Osteoblast (primary cell): ENCODE data around the gene PTPRN2. TPM values are rescaled to one million over a fixed set of nuclear protein-coding genes. Genes with fewer than 3 reads are reported as not detected.

Experiments
- DNase-seq: peaks from one replicate; pipeline ENCODE4 v3.0.0; 2011; ENCODE audit warnings: low spot score, mixed read lengths; ENCODE audit not compliant: insufficient read length; ENCODE audit errors: missing footprints
- H2AFZ ChIP-seq: 2 replicates; pipeline ENCODE4 v1.6.0; 2011; ENCODE audit warnings: mild to moderate bottlenecking, low read length
- H3K27ac ChIP-seq: 2 replicates; pipeline ENCODE4 v1.5.1; 2011; ENCODE audit warnings: mild to moderate bottlenecking, low read depth, low read length, moderate library complexity
- H3K27me3 ChIP-seq: 2 replicates; pipeline ENCODE4 v1.6.0; 2012; ENCODE audit warnings: mild to moderate bottlenecking, control low read depth, inconsistent platforms, low read length, moderate library complexity; ENCODE audit not compliant: insufficient read depth
- H3K36me3 ChIP-seq: 2 replicates; pipeline ENCODE4 v1.5.1; 2011; ENCODE audit warnings: mild to moderate bottlenecking, low read length, control low read depth, moderate library complexity; ENCODE audit not compliant: insufficient read depth
- H3K4me1 ChIP-seq: 2 replicates; pipeline ENCODE4 v1.5.1; 2011; ENCODE audit warnings: mild to moderate bottlenecking, low read length, control low read depth, moderate library complexity; ENCODE audit not compliant: insufficient read depth
- H3K4me2 ChIP-seq: 2 replicates; pipeline ENCODE4 v1.6.0; 2011; ENCODE audit warnings: mild to moderate bottlenecking, low read length; ENCODE audit not compliant: insufficient read depth
- H3K4me3 ChIP-seq: fragments of 200-600 bp; sonication (generic); 3 replicates; pipeline ENCODE4 v1.5.1; 2012; ENCODE audit warnings: mild to moderate bottlenecking, low read length, inconsistent platforms; ENCODE audit not compliant: insufficient read depth
- H3K79me2 ChIP-seq: 2 replicates; pipeline ENCODE4 v1.6.0; 2012; ENCODE audit warnings: mild to moderate bottlenecking, low read length, control low read depth, inconsistent platforms; ENCODE audit not compliant: insufficient read depth
- H3K9me3 ChIP-seq: 2 replicates; pipeline ENCODE4 v1.5.1; 2011; ENCODE audit warnings: low read depth, low read length, control low read depth
- H4K20me1 ChIP-seq: 2 replicates; pipeline ENCODE4 v1.6.0; 2012; ENCODE audit warnings: mild to moderate bottlenecking, low read length, control low read depth; ENCODE audit not compliant: insufficient read depth
- total RNA-seq: library from RNA; depleted of rRNA; stranded (reverse); fragments of >200 nt; gene quantifications from 2 replicates; pipeline ENCODE4 v1.2.3, GENCODE V29; 2012
- TF ChIP-seq, protein P1 (sequence below): IDR thresholded peaks from 2 replicates; pipeline ENCODE4 v1.5.1; 2011; ENCODE audit warnings: mild to moderate bottlenecking, low read depth, low read length, moderate library complexity; ENCODE audit errors: extremely low read depth

PTPRN2 gene
- total RNA-seq, 1 donor: 0.36 TPM

DNA sequence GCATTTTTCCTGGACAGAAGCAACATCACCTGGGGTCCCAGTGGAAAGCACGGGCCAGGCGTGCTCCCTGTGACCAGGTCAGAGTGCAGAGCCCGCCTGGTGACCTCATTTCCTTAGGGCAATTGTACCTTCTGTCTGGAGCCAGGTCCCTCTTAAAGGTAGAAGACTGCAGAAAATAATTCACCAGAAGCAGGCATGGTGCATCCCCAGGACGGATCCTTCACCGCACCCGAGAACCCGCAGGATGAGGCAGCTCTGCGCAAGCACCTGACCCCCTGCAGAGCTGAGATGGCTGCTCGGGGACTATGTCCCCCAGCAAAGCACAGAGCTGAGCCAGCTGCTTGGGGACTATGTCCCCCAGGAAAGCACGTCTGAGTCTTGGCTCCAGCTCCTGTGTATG, 557.6 kb downstream of the PTPRN2 start:
- H3K79me2 ChIP-seq: no peaks in the 10 kb centered on the region
- H4K20me1 ChIP-seq: no peaks in the 10 kb centered on the region
- H3K27me3 ChIP-seq: no peaks in the 10 kb centered on the region
- no peaks in the 10 kb centered on the region for H3K36me3 ChIP-seq
- H3K4me2 ChIP-seq: no peak overlapping the region
- H3K27ac ChIP-seq: no peak overlapping the region
- no peaks in the 10 kb centered on the region for H3K4me1 ChIP-seq
- no peak overlapping the region for H3K4me3 ChIP-seq
- TF ChIP-seq, protein P1, sequence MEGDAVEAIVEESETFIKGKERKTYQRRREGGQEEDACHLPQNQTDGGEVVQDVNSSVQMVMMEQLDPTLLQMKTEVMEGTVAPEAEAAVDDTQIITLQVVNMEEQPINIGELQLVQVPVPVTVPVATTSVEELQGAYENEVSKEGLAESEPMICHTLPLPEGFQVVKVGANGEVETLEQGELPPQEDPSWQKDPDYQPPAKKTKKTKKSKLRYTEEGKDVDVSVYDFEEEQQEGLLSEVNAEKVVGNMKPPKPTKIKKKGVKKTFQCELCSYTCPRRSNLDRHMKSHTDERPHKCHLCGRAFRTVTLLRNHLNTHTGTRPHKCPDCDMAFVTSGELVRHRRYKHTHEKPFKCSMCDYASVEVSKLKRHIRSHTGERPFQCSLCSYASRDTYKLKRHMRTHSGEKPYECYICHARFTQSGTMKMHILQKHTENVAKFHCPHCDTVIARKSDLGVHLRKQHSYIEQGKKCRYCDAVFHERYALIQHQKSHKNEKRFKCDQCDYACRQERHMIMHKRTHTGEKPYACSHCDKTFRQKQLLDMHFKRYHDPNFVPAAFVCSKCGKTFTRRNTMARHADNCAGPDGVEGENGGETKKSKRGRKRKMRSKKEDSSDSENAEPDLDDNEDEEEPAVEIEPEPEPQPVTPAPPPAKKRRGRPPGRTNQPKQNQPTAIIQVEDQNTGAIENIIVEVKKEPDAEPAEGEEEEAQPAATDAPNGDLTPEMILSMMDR: no peak
- DNase-seq: no peak
- no peak overlapping the region for H2AFZ ChIP-seq
- H3K9me3 ChIP-seq: no peaks in the 10 kb centered on the region

GRCh38 chr7:158029509-158029908, 558.1 kb downstream of the PTPRN2 start:
- H3K4me2 ChIP-seq: no peak overlapping the region
- H3K4me3 ChIP-seq: no peak overlapping the region
- no peaks in the 10 kb centered on the region for H3K36me3 ChIP-seq
- no peaks in the 10 kb centered on the region for H3K9me3 ChIP-seq
- TF ChIP-seq, protein P1: no peak
- H3K27ac ChIP-seq: no peak overlapping the region
- no peaks in the 10 kb centered on the region for H3K4me1 ChIP-seq
- H2AFZ ChIP-seq: no peak overlapping the region
- no peaks in the 10 kb centered on the region for H4K20me1 ChIP-seq
- H3K79me2 ChIP-seq: no peaks in the 10 kb centered on the region
- H3K27me3 ChIP-seq: no peaks in the 10 kb centered on the region
- no peak for DNase-seq

DNA sequence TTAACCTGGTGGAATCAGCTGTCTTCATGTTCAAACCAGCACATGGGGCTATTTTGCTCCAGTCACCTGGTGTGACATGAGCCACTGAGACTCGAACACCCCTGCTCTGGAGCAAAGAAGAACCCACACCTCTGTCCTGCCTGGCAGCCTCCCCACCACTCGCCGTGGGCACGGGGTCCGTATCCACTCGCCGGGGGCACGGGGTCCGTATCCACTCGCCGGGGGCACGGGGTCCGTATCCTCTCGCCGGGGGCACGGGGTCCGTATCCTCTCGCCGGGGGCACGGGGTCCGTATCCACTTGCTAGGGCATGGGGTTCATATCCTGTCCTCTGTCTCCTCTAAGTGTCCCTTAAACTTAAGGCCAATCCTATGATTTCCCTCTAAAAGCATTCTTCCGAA, 558.7 kb downstream of the PTPRN2 start:
- Histone ChIP-seq H3K4me2 (no peak overlapping the region), H3K36me3 (no peaks in the 10 kb centered on the region), H3K27ac (no peak overlapping the region), H3K27me3 (no peaks in the 10 kb centered on the region), H3K79me2 (no peaks in the 10 kb centered on the region), H3K4me3 (no peak overlapping the region), H3K4me1 (no peaks in the 10 kb centered on the region), H2AFZ (no peak overlapping the region), H3K9me3 (no peaks in the 10 kb centered on the region), H4K20me1 (no peaks in the 10 kb centered on the region)
- no peak for DNase-seq
- TF ChIP-seq, protein P1: no peak

GRCh38 chr7:158028290-158028941, 559.2 kb downstream of the PTPRN2 start:
- Histone ChIP-seq H3K4me2 (no peak overlapping the region), H3K4me3 (no peak overlapping the region), H3K27ac (no peak overlapping the region), H3K9me3 (no peaks in the 10 kb centered on the region), H3K36me3 (no peaks in the 10 kb centered on the region), H4K20me1 (no peaks in the 10 kb centered on the region), H3K79me2 (no peaks in the 10 kb centered on the region), H3K4me1 (no peaks in the 10 kb centered on the region), H3K27me3 (no peaks in the 10 kb centered on the region), H2AFZ (no peak overlapping the region)
- no peak for DNase-seq
- TF ChIP-seq, protein P1: no peak
